Panc1 (cell line): ENCODE data around the gene OR2Y1. TPM values are rescaled to one million over a fixed set of nuclear protein-coding genes. Genes with fewer than 3 reads are reported as not detected.
"Not testable (repeated sequence)": the region's sequence is repeated elsewhere in the genome, so short reads cannot be mapped to it uniquely, and the experiment has no call there.

Experiments
- ATAC-seq: fragments of 200-7000 bp; cut with Tn5 transposase; 2 replicates; pipeline ENCODE4 v1.9.1; 2020; ENCODE audit warnings: mild to moderate bottlenecking, moderate library complexity
- Bru-seq: library from RNA; stranded (reverse); fragments of 400-500 nt; gene quantifications from one replicate; lab custom pipeline; 2021; lab: Mats Ljungman, UMichigan
- BruChase-seq, 2 experiments: library from RNA; stranded (reverse); fragments of 400-500 nt; gene quantifications; one replicate each; lab custom pipeline; 2021; lab: Mats Ljungman, UMichigan
- BruUV-seq: library from RNA; stranded (reverse); fragments of 400-500 nt; replicated peaks from 2 replicates; lab custom pipeline; 2021; lab: Mats Ljungman, UMichigan
- CTCF ChIA-PET: fragments of 300-600 bp; sonication (Branson Sonifier 250); formaldehyde crosslinking; loops from one replicate; lab custom pipeline; 2022; ENCODE audit warnings: antibody characterized with exemption; lab: Charles Lee
- POLR2A ChIA-PET: fragments of 300-600 bp; sonication (Branson Sonifier 250); formaldehyde crosslinking; loops from one replicate; lab custom pipeline; 2022; ENCODE audit warnings: antibody characterized with exemption; lab: Charles Lee
- DNase-seq: peaks from one replicate; pipeline ENCODE4 v3.0.0-alpha.2; 2010; ENCODE audit warnings: low read depth, low spot score
- H3K27ac ChIP-seq: 2 replicates; pipeline ENCODE4 v1.5.1; 2011; ENCODE audit warnings: mild to moderate bottlenecking, low read length, inconsistent platforms
- H3K27me3 ChIP-seq: fragments of 200-500 bp; sonication (Bioruptor generic); 2 replicates; pipeline ENCODE4 v1.6.0; 2014; ENCODE audit warnings: low read length, inconsistent platforms; ENCODE audit not compliant: control insufficient read depth, insufficient read depth
- H3K36me3 ChIP-seq: fragments of 200-500 bp; sonication (Bioruptor generic); 2 replicates; pipeline ENCODE4 v1.5.1; 2014; ENCODE audit warnings: inconsistent platforms, mild to moderate bottlenecking, low read length, moderate library complexity; ENCODE audit not compliant: control insufficient read depth, insufficient read depth
- H3K4me1 ChIP-seq: 2 replicates; pipeline ENCODE4 v1.5.1; 2011; ENCODE audit warnings: inconsistent platforms, mild to moderate bottlenecking, low read length, moderate library complexity; ENCODE audit not compliant: control insufficient read depth, insufficient read depth
- H3K4me3 ChIP-seq, 2 experiments: 2 replicates each; pipeline ENCODE4 v1.5.1; 2011 to 2012; ENCODE audit warnings: low read depth in 2 of 2, low read length in 2 of 2, mild to moderate bottlenecking in 2 of 2, inconsistent platforms in 1 of 2, moderate library complexity in 1 of 2
- H3K9me3 ChIP-seq: fragments of 200-500 bp; sonication (Bioruptor generic); 2 replicates; pipeline ENCODE4 v1.5.1; 2014; ENCODE audit warnings: low read depth, mild to moderate bottlenecking, inconsistent platforms, low read length, moderate library complexity; ENCODE audit not compliant: control insufficient read depth, insufficient read depth
- CTCF ChIP-seq: fragments of 450-650 bp; IDR thresholded peaks from 2 replicates; pipeline ENCODE4 v1.5.1; 2017; ENCODE audit warnings: mild to moderate bottlenecking
- POLR2AphosphoS5 ChIP-seq: IDR thresholded peaks from 2 replicates; pipeline ENCODE4 v1.6.1; 2012; ENCODE audit warnings: mild to moderate bottlenecking, low read depth, low read length, moderate library complexity
- REST ChIP-seq, 2 experiments: IDR thresholded peaks; 2 replicates each; pipeline ENCODE4 v1.6.1; 2011 to 2012; ENCODE audit warnings: low read depth in 2 of 2, control low read depth in 1 of 2, low read length in 1 of 2, mild to moderate bottlenecking in 1 of 2, moderate library complexity in 1 of 2; ENCODE audit not compliant: insufficient read depth in 1 of 2
- SIN3A ChIP-seq: IDR thresholded peaks from 2 replicates; pipeline ENCODE4 v1.6.1; 2012; ENCODE audit warnings: low read depth, mild to moderate bottlenecking, low read length, moderate library complexity, borderline replicate concordance; ENCODE audit not compliant: insufficient read depth
- TCF7L2 ChIP-seq: IDR thresholded peaks from 2 replicates; pipeline ENCODE4 v1.6.1; 2011; ENCODE audit warnings: mild to moderate bottlenecking, low read depth, low read length, inconsistent platforms
- in situ Hi-C: cut with HindIII; loops from 2 replicates; pipeline ENCODE4 v1.10.0; 2016; ENCODE audit warnings: low sequenced_read_pairs, low pct_unique_long_range_greater_than_20kb
- intact Hi-C: fragments of 100-400 bp; cut with micrococcal nuclease; formaldehyde crosslinking; loops from one replicate; pipeline ENCODE4 v1.10.0; 2022; ENCODE audit not compliant: unreplicated experiment
- long read RNA-seq: library from polyadenylated mRNA; unstranded; transcript quantifications from one replicate; pipeline ENCODE4 v2.0.0, GENCODE V29; 2021; ENCODE audit not compliant: unreplicated experiment
- polyA plus RNA-seq: library from polyadenylated mRNA; unstranded; fragments of >200 nt; gene quantifications from one replicate; pipeline ENCODE4 v1.2.1, GENCODE V29; 2012; ENCODE audit warnings: missing spikeins; ENCODE audit not compliant: insufficient read length
- total RNA-seq: library from RNA; stranded (reverse); gene quantifications from one replicate; pipeline ENCODE4 v1.2.1, GENCODE V29; 2021; ENCODE audit not compliant: unreplicated experiment

The OR2Y1 gene
- total RNA-seq (not detected), Bru-seq, nascent RNA (not detected), BruChase-seq, experiment 1, labeled RNA remaining after a 2-hour chase (not detected), BruChase-seq, experiment 2, labeled RNA remaining after a 6-hour chase (not detected)
- polyA plus RNA-seq = not detected
- long read RNA-seq = 0 reads

GRCh38 chr5:180739958-180740357, at the start of gene OR2Y1:
TSS of gene OR2Y1 (minus strand) at chr5:180740058. CDS start at chr5:180740058, 0 bp downstream.
- CTCF ChIA-PET = no interaction called here
- no peak for ATAC-seq
- POLR2A ChIA-PET = no interaction called here

GRCh38 chr5:180788651-180789410, 49.0 kb upstream of the OR2Y1 start:
- POLR2A ChIA-PET, DNase-seq, H3K27ac ChIP-seq, BruUV-seq, in situ Hi-C loops, H3K4me3 ChIP-seq, H3K27me3 ChIP-seq, ATAC-seq, H3K9me3 ChIP-seq, H3K36me3 ChIP-seq: not testable (repeated sequence)
- intact Hi-C loops = loop anchor here (5.0 kb wide), 1 partner anchor 68 kb away; no protein-coding TSS in a partner anchor
- peaks cover 18% of the 10 kb centered on the region for H3K4me1 ChIP-seq
- CTCF ChIA-PET = interaction anchor here (1.2 kb wide), 1 partner anchor 298 kb away, joined by 3 read pairs; no protein-coding TSS in a partner anchor

More at GRCh38 chr5:180739958-180740357, at the start of gene OR2Y1:
- intact Hi-C loops = no loop called here
- no peak within 1 kb of the TSS for H3K27ac ChIP-seq
- H3K27me3 ChIP-seq = peaks cover 44% of the 10 kb centered on the region
- H3K9me3 ChIP-seq = no peaks in the 10 kb centered on the region
- no peaks in the 10 kb centered on the region for H3K36me3 ChIP-seq
- H3K4me1 ChIP-seq = no peaks in the 10 kb centered on the region
- no TSS peak for BruUV-seq
- in situ Hi-C loops = no loop called here
- no peak for DNase-seq
- H3K4me3 ChIP-seq = no peak within 1 kb of the TSS
- TF ChIP-seq REST (IDR thresholded peaks at IDR 0.05; ENCODE audit: insufficient read depth in 1 of 2, low read depth in 2 of 2, low read length in 1 of 2) (no peak), SIN3A (no peak), TCF7L2 (no peak), POLR2AphosphoS5 (no peak), CTCF (no peak)
